DOHH2 (cell line): ENCODE data around the gene ZIC5.

Source experiments
- H3F3A ChIP-seq: fragments of 200-600 bp; sonication (generic), shearing (Covaris generic); 2 replicates; pipeline ENCODE4 v1.6.0; 2016; ENCODE audit warnings: antibody characterized with exemption, mild to moderate bottlenecking; ENCODE audit not compliant: control insufficient read depth, insufficient read depth
- H3K27ac ChIP-seq: fragments of 200-600 bp; sonication (generic); 2 replicates; pipeline ENCODE4 v1.5.1; 2014; ENCODE audit warnings: low read depth, mild to moderate bottlenecking, low read length, moderate library complexity
- H3K27me3 ChIP-seq: fragments of 200-600 bp; sonication (generic); 2 replicates; pipeline ENCODE4 v1.6.1; 2014; ENCODE audit warnings: mild to moderate bottlenecking, low read length, mixed read lengths; ENCODE audit not compliant: control insufficient read depth
- H3K36me3 ChIP-seq: fragments of 200-600 bp; sonication (generic); 2 replicates; pipeline ENCODE4 v1.6.1; 2014; ENCODE audit warnings: mild to moderate bottlenecking, low read length, moderate library complexity, mixed read lengths; ENCODE audit not compliant: control insufficient read depth
- H3K4me1 ChIP-seq: fragments of 200-600 bp; sonication (generic); 2 replicates; pipeline ENCODE4 v1.6.1; 2014; ENCODE audit warnings: mild to moderate bottlenecking, low read length, mixed read lengths; ENCODE audit not compliant: control insufficient read depth
- H3K4me2 ChIP-seq: fragments of 200-600 bp; sonication (generic); 2 replicates; pipeline ENCODE4 v1.6.0; 2014; ENCODE audit warnings: mild to moderate bottlenecking, low read length, moderate library complexity
- H3K4me3 ChIP-seq: fragments of 200-600 bp; sonication (generic); 2 replicates; pipeline ENCODE4 v1.5.1; 2014; ENCODE audit warnings: mild to moderate bottlenecking, low read length, mixed read lengths
- H3K79me2 ChIP-seq: fragments of 200-600 bp; sonication (generic); 2 replicates; pipeline ENCODE4 v1.6.1; 2014; ENCODE audit warnings: mild to moderate bottlenecking, low read length, mixed read lengths; ENCODE audit not compliant: control insufficient read depth
- H3K9me2 ChIP-seq: fragments of 200-600 bp; sonication (generic); replicated peaks from 2 replicates; pipeline ENCODE4 v1.6.1; 2014; ENCODE audit warnings: mild to moderate bottlenecking, low read length, mixed read lengths; ENCODE audit not compliant: control insufficient read depth
- H3K9me3 ChIP-seq: fragments of 200-600 bp; sonication (generic); 2 replicates; pipeline ENCODE4 v1.6.1; 2014; ENCODE audit warnings: antibody characterized with exemption, low read length, mixed read lengths; ENCODE audit not compliant: control insufficient read depth, insufficient read depth
- H4K20me1 ChIP-seq: fragments of 200-600 bp; sonication (generic); 2 replicates; pipeline ENCODE4 v1.6.0; 2014; ENCODE audit warnings: low read depth, mild to moderate bottlenecking, antibody characterized with exemption, low read length, moderate library complexity; ENCODE audit not compliant: control insufficient read depth, insufficient read depth
- EZH2phosphoT487 ChIP-seq: fragments of 200-600 bp; sonication (generic); IDR thresholded peaks from 2 replicates; pipeline ENCODE4 v1.6.1; 2017; ENCODE audit warnings: borderline replicate concordance, mild to moderate bottlenecking, antibody characterized with exemption, low read length, moderate library complexity, mixed read lengths
- TF ChIP-seq, protein P1 (sequence below): fragments of 200-600 bp; sonication (generic); IDR thresholded peaks from one replicate; pipeline ENCODE4 v1.5.1; 2014; ENCODE audit warnings: antibody characterized with exemption, mild to moderate bottlenecking, low read depth, low read length; ENCODE audit not compliant: poor library complexity, severe bottlenecking

ZIC5 gene

DNA sequence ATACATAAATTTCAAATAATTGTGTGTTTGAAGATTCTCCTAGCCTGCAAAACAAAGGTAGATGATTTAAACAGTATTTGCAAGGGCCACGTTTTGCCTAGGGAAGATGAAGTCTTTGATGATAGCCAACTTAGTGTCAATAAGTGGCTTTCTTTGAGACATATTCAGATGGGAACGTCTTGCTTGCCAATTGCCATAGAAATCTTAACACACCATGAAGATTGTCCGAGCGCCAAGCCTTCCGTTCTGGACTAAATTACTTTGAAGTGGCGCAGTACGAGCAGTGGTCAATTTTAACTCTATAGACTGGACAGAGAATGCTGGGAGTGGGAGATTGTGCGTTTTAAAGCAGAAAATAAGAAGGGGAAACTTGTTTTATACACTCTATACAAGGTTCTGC lies 9.9 kb downstream of the ZIC5 start:
- Histone ChIP-seq H3K4me2 (no peak overlapping the region), H3K27me3 (peaks cover 7% of the 10 kb centered on the region)

DNA sequence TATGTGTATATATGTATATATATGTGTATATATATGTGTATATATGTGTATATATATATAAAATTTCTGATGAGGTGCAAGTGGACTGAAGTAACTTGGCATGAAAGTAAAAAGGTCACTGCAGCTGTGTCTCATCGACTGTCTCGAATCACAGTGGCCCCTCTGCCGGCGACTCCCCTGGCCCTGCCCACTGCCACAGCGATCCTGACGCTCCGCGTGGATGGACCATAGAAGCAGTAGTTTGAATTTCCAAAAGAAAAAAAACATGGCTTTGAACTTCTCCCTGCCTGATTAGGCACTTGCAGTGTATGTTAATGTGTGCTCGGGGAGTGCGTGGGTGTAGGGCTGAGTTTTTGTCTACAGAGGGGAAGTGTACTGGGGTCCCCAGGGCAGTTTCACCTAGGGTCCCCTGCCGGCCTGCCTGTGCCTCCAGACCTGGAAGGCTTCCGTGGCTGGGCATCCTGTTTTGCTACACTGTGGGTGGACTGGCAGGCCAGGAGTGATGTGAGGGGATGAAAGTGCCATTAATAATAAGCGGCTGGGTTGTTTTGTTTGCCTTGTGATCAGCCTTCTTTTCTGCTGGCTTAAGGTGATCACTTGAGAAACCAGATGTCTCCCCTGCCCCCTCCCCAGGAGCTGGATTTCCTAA lies 10.8 kb downstream of the ZIC5 start:
- no peaks in the 10 kb centered on the region for H3K9me3 ChIP-seq
- TF ChIP-seq, protein P1, sequence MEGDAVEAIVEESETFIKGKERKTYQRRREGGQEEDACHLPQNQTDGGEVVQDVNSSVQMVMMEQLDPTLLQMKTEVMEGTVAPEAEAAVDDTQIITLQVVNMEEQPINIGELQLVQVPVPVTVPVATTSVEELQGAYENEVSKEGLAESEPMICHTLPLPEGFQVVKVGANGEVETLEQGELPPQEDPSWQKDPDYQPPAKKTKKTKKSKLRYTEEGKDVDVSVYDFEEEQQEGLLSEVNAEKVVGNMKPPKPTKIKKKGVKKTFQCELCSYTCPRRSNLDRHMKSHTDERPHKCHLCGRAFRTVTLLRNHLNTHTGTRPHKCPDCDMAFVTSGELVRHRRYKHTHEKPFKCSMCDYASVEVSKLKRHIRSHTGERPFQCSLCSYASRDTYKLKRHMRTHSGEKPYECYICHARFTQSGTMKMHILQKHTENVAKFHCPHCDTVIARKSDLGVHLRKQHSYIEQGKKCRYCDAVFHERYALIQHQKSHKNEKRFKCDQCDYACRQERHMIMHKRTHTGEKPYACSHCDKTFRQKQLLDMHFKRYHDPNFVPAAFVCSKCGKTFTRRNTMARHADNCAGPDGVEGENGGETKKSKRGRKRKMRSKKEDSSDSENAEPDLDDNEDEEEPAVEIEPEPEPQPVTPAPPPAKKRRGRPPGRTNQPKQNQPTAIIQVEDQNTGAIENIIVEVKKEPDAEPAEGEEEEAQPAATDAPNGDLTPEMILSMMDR: no peak
- TF ChIP-seq EZH2phosphoT487: no peak
- no peaks in the 10 kb centered on the region for H3K9me2 ChIP-seq
- H4K20me1 ChIP-seq: no peaks in the 10 kb centered on the region
- H3K79me2 ChIP-seq: no peaks in the 10 kb centered on the region
- peaks cover 7% of the 10 kb centered on the region for H3K27me3 ChIP-seq
- H3F3A ChIP-seq: no peaks in the 10 kb centered on the region
- no peak overlapping the region for H3K4me3 ChIP-seq
- no peaks in the 10 kb centered on the region for H3K4me1 ChIP-seq
- H3K27ac ChIP-seq: no peak overlapping the region
- H3K4me2 ChIP-seq: no peak overlapping the region
- no peaks in the 10 kb centered on the region for H3K36me3 ChIP-seq

More for the DNA sequence above, 9.9 kb downstream of the ZIC5 start:
- Histone ChIP-seq H3K79me2 (no peaks in the 10 kb centered on the region), H3K9me2 (no peaks in the 10 kb centered on the region), H3K4me1 (no peaks in the 10 kb centered on the region), H3F3A (no peaks in the 10 kb centered on the region), H3K27ac (no peak overlapping the region), H3K4me3 (no peak overlapping the region), H3K9me3 (no peaks in the 10 kb centered on the region), H3K36me3 (no peaks in the 10 kb centered on the region), H4K20me1 (no peaks in the 10 kb centered on the region)
- no peak for TF ChIP-seq EZH2phosphoT487
- TF ChIP-seq, protein P1: no peak

DNA sequence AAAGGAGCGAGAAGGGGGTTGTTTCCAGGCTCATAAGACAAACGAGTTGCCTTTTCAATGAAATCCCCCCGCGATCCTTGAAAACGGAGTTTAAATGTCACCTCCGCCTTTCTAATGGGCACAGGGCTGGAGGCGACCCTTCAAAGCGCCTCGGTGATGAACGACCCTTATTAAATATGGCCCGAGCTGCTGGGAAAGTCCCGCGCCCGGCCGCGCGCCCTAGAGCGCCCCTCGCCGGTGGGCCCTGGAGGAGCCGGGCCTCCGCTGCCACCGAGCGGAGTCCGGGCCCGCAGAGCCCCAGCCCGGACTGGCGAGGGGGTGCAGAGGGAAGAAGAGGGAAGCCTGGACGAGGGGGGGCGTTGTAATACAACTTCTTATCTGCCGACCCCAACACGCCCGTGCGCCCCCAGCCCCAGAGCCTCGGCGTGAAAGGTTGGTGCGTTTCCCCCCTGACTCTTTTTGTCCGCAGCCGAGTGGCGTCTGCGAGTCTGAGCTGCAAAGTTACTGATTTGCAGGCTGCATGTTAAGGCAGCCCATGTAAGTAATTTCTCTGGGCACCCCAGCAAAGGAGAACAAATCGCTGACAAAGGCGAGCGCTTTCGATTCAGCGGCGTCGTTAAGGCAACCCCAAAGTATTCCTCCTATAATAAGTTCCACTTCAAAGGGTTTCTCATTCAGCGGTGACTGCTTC lies 11.9 kb downstream of the ZIC5 start:
- Histone ChIP-seq H3K9me2 (no peaks in the 10 kb centered on the region), H3K27ac (no peak overlapping the region), H3K4me1 (no peaks in the 10 kb centered on the region), H3K79me2 (no peaks in the 10 kb centered on the region), H3K36me3 (no peaks in the 10 kb centered on the region), H3K4me3 (no peak overlapping the region), H3F3A (no peaks in the 10 kb centered on the region), H4K20me1 (no peaks in the 10 kb centered on the region), H3K27me3 (peaks cover 7% of the 10 kb centered on the region), H3K9me3 (no peaks in the 10 kb centered on the region), H3K4me2 (no peak overlapping the region)
- TF ChIP-seq, protein P1: no peak
- TF ChIP-seq EZH2phosphoT487: no peak
